SH-SY5Y (cell line): ENCODE data around the gene NCOR2.

Experiments
- GATA2 ChIP-seq: IDR thresholded peaks from 2 replicates; pipeline ENCODE4 v1.6.1; 2011; ENCODE audit warnings: mild to moderate bottlenecking, low read depth, low read length
- GATA3 ChIP-seq: IDR thresholded peaks from 2 replicates; pipeline ENCODE4 v1.6.1; 2011; ENCODE audit warnings: low read depth, mild to moderate bottlenecking, low read length, moderate library complexity

DNA sequence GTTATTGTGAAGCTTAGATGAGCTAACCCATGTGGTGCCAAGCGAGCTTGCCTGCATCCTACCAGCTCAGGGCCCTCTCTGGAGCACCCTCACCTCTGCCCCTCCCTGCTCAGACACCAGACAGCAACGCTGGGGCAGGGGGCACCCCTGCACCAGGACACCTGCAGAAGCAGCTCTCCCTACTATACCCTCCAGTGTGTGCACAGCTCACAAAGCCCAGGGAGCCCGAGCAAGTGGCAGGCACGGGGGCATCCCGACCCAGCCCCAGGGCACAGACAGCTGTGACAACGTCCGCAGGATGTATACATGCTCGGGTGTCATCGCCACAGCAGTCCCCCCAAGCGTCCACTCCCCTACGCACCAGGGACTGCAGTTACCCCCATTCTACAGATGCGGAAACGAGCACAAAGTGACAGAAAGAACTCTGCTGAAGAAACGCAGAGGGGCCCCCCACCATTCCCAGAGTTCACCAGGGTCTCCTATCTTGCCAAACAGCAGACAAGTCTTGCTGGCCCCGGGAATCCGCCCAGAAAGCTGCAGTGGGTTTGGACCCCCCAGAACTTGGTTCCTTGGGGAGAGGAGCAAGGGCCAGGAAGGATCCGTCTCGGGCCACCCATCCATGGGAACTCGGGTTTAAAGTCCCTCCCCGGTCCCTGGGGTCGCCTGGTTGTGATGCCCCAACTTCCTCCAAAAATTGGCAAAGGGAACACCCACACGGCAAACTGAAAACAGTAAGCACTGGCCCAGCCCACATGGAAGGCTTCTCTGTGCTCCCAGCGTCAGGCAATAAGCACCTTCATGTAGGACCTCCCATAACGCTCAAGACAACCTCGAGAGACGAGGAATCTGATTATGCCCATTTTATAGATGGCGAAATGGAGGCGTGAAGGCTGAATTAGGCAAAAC, 12.0 kb downstream of the NCOR2 start:
- TF ChIP-seq GATA2 (no peak), GATA3 (no peak)
